Left kidney (tissue), 2 donors: ENCODE results near the gene RAI14. TPM values are rescaled to one million over a fixed set of nuclear protein-coding genes. Genes with fewer than 3 reads are reported as not detected.
"Not testable (repeated sequence)": the region's sequence is repeated elsewhere in the genome, so short reads cannot be mapped to it uniquely, and the experiment has no call there.

Experiments used
- DNase-seq: peaks from one replicate; pipeline ENCODE4 v3.0.0-alpha.2; 2013
- polyA plus RNA-seq: library from polyadenylated mRNA; unstranded; fragments of 120-200 nt; gene quantifications from one replicate; pipeline ENCODE4 v1.2.1, GENCODE V29; 2013; ENCODE audit not compliant: insufficient read length

Gene RAI14
- polyA plus RNA-seq, 1 donor, result 102 TPM

DNA sequence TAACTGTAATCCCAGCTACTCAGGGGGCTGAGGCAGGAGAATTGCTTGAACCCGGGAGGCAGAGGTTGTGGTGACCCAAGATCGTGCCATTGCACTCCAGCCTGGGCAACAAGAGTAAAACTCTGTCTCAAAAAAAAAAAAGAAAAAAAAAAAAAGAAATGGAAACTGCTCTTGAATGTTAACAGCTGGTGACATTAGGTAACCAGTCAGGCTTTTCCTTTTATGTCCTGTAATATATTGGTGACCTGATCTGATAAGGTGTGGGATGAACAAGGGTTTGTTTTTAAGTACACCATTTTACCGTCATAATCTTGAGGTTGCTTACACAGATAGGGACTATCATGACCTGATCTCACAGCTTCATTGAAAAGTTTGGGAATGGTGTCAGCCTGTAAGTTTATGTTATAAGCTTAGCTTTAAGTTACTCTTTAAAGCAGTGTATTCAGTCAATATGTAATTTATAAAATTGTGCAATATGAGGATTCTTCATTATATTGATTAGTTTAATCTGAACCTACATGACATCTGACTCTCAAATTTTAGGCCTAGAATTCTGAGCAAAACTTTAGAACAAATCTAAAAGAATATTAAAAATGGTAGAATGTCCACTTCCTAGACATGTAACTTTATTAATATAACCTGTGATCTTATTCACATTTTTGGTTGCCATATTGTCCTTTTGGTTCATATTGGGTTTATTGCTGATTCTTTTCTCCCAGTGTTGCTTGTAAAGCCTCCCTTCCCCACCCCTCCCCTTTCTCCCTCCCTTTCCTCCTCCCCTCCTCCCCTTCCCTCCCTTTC, 41.4 kb downstream of the RAI14 start:
- no peak for DNase-seq

DNA sequence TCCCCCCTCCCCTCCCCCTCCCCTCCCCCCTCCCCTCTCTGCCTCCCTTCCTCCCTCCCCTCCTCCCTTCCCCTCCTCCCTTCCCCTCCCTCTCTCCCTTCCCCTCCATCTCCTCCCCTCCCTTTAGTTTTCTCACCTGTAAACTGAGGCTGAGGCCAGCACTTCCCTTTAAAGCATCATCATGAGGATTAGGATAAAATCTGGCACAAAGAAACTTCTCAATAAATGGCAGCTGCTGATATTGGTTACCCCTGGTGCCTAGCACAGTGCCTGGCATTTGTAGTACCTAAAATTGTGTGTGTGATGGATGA, 41.9 kb downstream of the RAI14 start:
- DNase-seq, result no peak

DNA sequence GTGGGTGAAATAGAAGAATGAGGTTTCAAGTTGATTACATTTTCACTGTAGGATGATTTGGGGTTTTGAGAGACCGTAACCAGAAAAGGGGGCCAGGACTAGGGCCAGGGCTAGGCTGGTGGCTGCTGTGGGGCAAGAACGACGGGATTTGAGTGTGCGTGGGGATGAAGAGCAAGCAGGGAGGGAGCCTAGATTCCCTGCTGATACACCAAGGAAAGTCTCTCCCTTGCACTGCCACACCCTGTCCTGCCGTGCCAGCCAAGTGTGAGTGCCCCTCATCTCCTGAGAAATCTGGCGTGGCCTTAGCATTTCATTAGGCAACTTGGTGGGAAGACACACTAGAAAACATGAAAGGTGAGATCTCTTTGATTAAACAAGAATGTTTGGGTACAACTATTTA, 42.6 kb downstream of the RAI14 start:
- DNase-seq, result no peak

DNA sequence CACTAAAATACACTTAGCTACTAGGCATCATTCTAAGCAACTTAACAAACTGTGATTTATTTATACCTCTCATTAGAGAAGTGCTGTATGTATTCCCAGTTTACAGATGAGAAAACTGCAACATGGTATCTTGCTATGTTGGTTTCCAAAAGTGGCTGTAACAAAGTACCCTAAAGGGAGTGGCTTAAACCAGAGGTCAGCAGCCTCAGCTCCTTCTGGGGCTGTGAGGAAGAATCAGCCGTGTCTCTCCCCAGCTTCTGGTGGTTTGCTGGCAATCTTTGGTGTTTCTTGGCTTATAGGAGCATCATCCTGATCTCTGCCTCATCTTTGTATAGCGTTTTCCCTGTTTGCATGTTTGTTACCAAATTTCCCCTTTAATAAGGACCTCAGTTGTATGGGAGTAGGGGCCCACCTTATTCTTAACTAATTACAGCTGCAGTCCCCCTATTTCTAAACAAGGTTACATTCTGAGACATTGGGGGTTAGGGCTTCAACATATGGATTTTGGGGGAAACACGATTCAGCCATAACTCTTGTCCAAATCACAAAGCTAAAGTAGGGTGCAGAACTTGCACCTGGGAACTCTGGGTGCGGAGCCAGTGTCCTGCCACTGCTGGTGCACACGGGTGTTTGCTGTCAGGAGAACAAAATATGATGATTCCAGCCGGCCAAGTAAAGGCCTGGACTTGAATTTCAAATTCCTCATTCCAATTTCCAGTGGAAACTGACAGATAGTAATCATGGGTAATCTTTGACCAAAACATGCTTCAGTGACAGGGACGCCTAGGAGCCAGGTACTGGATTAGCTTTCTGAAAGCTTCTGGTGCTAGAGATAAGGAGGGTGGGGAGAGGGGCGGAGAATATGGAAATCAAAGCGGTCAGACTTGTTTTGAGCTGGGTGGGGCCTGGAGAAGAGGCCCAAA, 43.3 kb downstream of the RAI14 start:
- no peak for DNase-seq

DNA sequence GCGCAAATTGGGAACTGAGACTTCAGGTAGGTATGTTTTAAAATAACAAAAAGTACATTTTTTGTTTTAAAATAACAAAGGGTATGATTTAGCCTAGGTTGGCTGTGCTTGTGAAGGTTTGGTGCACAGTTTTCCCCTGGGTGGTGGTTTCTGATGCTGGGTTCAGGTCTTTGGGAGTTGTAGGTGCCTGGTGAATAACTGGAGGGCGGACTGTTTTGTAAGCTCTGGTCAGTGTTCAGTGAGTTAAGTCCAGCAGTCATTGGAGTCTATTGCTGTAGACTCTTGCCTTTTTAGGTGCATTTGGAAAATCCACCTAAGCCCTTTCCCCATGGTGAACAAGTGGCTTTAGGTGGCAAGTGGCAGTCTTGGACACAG, 43.9 kb downstream of the RAI14 start:
- DNase-seq, result no peak

DNA sequence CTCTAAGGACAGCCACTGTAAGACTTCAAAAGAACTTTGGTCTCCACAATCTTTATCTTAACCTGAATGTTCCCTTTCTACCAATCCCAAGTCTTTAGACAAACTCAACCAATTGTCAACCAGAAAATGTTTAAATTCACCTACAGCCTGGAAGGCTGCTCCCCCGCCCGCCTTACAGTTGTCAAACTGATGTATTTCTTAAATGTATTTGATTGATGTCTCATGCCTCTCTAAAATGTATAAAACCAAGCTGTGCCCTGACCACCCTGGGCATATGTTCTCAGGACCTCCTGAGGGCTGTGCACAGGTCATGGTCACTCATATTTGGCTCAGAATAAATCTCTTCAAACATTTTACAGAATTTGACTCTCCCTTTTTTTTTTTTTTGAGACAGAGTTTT, 45.3 kb downstream of the RAI14 start:
- not testable (repeated sequence) for DNase-seq

DNA sequence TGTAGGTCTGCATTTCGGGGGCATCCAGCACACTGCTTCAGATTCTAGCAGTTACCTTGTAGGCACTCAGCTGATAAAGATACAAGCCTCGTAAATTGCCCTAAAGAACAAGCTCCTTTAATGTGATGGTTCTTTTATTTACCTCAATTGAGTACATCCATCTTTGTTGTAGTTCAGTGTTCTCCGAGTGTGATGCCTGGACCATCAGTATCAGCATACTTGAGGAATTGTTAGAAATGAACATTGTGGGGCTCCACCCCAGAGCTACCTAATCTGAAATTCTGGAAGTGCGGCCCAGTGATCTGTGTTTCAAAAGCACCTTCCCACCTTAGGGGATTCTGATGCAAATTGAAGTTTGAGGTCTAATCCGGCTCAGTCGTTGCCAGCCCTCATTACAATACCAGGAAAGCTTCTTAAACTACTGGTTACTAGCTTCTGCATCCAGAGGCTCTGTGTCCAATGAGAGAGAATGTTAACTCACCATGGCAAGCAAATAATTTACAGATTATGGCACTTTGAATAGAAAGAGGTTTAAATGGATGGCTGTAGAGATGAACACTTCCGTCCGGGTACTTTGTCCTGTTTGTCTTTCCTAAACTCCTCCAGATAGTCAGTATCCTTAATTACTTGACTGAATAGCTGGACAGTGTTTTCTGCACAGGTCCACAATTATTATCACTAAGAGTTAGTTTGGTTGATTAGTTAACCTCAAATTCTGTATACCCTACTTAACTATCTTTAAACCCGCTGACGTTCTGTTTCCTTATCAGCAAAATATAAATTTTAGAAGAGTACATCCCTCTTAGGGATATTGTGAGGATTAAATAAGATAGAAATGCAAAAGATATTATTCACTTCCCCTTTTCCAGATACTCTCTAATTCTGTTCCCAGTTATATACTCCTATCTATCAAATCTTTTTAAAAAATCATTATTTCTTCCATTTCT, 47.9 kb downstream of the RAI14 start:
- DNase-seq, result no peak

DNA sequence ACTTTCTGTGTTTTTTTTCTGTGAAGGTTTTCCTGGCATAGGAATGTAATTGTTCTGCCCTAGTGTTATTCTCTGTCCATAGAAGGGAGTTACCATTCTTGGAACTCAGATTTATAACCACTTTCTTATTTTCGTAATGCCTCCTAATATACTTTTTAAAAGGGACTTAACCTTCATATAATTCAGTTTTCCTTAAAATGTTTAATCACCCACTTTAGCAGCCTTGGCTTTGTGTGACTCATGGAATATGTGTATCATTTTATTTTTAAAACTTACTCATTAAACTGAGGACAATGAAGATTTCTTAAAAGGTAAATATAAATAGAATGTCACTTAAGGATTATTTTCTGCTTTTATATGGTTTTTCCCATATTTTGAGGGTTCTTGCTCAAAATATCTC, 50.0 kb downstream of the RAI14 start:
- no peak for DNase-seq

DNA sequence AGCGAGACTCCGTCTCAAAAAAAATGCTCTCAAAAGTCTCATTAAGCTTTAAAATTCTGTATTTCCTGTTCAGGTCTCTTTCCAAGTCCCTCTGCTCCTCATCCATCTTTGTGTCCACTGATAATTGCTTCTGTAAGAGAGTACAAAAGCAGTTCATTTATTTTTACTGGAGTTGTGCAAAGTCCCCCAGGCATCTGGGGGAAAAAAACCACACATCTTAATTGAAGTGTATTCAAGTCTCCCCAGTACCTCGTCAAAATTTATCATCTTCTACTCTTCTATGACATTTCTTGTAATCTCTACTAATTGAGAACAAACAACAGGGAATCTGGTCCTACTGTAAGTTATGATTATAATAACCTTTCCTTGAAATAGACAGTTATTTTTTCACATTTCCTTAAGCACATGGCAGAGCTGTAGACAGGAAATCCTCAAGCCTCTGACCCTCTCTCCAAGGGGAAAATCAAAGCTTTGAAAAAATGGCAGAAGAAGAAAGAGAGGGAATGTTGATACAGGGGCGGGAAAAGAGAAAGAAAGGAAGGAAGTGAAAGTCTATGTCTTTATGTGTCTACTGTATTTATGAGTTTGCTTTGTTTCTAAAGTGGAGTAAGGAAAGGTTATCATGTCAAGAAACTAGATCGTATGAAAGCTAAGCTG, 51.5 kb downstream of the RAI14 start:
- DNase-seq, result no peak

DNA sequence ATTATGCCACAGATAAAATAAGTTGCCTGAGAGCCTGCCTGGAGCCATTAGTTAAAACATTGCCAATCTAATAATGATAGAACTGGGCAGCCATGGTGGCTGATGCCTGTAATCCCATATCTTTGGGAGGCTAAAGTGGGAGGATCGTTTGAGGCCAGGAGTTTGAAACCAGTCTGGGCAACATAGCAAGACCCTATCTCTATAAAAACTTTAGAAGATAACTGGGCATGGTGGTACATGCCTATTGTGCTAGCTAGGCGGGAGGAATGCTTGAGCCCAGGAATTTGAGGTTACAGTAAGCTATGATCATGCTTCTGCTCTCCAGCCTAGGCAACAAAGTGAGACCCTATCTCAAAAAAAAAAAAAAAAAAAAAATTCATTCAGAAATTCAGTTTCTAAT, 52.6 kb downstream of the RAI14 start:
- no peak for DNase-seq

DNA sequence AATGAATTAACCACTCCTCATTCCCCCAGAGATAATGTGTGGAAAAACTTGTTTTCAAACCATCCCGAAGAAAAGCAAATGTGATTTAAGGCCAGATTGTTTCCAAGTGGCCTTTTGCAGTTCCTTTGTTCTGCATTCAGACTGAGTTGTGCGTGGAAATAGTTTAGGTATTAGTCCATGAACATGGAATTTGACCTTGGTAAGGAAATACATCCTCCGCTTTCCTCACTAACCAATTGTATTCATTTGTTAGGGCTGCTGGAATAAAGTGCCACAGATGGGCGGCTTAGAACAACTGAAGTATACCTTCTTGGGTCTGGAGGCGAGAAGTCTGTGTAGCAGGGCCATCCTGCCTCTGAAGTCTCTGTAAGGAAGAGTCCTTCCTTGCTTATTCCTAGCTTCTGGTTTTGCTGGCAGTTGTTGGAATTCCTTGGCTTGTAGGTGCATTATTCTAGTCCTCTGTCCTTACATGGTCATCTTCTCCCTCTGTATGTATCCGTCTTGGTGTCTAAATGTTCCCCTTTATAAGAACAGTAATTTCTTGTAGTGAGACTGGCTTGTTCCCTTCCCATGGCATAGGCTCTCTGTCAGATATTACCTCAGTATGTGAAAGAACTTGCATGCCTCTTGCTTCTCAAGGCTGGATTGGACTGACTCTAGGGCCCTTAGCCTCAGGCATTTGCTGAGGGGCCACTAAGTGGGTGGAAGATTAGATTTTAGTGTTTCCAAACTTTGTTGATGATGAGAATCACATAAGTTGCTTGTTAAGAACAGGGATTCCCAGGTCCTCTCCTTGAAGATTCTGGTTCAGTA, 53.9 kb downstream of the RAI14 start:
- no peak for DNase-seq

DNA sequence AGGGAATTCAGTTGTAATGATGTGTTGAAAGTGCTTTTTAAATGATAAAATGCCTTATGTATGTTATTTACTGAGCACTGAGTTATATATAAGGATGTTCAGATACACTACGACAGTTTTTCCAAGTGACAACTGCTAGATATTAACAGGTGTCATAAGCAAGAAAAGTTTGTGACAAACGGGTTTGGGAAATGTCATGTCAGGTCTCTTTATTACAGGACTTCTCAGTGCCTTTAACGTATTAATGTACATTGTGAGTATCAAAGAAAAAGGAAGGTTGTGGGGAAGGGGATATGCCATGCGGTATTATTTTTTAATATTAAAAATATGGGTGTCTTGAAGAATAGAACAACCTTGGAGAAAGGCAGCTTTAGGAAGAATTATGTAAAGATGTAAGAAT, 56.4 kb downstream of the RAI14 start:
- DNase-seq, result no peak

DNA sequence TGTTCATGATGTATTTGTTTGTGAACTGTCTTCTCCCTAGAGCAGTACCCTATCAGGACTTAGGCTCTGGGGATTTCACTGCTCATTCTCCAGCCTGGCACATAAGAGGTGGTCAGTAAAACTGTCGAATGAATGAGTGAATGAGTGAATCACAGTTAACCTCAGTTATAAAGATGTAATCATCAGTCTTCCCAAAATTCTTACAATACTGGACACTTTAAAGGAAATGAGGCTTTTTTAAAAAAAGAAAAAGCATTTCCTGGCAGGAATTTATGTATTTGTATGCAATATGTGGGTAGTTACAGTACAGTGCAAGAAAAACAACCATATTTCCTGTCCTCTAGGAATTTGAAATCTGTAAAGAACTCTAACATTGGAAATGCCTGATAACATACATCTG, 59.6 kb downstream of the RAI14 start:
- no peak for DNase-seq

DNA sequence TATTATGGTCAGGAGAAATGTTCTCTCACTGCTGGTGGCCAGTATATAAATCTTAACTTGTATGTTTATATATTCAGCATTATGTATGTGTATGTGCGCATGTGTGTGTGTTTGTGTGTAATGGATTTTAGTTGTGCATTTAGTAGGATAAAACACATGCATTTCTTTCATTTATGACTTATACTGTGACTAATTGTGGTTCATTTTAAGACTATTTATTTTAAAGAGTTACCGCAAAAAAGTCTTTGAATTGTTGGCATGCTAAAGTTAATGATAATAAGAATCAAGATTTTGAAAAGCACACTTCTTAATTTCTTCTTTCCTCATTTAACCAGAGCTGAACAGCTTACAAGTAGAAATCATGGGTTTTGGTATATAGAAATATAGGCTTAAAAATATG, 60.9 kb downstream of the RAI14 start:
- no peak for DNase-seq

DNA sequence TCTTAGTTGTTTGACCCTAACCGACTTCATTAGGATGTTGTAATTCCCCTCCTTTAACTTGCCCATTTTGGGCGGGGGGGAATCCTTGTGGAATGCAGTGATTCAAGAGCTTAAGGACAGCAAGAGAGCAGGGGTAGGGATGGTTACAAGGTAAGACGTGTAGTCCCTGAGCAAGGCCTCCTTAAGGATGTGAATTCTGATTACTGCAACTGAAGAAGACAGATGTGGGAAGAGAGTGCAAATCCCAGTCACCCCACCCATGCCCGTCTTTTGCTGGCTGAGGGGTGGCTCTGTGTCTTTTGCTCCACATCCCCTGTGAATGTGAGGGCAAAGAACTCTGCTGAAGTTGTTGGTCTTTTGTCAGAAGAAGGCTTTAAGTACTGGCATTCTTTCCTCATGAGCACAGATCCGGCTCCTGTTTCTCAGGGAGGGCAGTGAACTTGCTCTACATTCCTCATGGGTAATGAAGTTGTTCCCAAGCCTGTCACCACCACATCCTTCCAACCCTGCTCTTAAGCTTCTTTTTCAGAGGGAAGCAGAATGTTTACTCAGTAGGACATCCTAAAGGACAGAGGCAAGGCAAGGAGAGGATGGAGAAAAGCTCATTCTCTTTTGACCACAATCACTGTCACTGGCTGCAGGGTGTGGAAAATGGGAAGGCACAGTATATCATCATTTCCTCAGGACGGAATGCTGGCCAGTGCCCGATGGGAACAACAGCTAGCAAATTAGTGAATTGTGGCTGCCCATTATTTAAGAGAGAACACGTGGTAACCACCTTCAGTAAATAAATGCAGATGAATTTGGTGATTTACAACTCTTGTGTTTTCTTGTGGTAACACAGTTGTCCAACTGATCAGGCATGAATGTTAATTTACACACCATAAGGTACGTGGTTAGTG, 61.5 kb downstream of the RAI14 start:
- DNase-seq, result peak; percentile 87

DNA sequence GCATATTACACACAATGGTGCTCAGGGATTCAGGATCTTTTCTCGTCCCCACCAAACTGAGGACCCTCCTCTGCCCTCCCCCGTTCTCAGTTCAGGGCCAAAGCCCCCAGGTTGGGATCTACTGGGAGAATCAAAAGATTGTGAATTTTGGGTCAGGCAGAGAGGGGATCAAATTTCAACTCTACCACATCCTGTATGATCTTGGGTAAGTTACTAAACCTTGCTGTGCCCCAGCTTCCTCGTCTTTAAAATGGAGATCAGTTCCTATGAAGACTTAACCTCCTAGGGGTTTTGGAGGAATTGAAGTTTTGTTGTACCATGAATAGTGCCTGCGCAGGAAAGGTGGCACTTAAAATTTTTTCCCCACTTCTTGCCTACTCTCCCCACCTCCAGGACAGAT, 62.4 kb downstream of the RAI14 start:
- DNase-seq, result no peak

DNA sequence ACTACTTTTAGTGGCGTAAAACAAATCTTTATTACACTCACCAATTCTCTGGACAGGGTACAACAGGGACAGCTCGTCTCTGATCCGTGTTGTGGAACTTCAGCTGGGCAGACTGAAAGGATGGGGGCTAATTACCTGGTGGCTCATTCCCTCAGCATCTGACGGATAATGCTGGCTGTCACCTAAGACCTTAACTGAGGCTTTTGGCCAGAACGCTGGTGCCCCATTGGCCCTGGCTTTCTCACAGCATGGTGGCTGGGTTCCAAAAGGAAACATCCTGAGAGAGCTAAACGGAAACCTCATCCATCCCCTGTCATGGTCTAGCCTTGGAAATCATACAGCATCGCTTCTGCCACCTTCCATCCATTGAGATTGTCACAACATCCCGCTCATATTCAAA, 62.9 kb downstream of the RAI14 start:
- no peak for DNase-seq

DNA sequence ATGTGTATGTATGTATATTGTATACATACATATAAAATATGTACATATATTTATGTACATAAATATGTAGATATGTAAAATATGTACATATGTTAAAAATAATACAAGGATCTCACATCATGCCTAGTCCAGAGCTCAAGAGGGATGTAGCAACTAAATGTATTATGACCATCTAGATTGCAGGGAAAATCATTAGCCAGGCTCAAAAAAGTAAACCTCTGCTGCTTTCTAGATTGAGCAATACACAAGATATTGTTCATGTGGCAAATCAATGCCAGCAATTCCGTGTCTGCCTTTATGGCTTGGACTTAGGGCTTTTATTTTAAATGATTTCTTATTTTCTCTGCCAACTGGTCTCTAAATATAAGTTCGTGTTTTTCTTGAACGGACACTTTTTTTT, 65.2 kb downstream of the RAI14 start:
- no peak for DNase-seq

DNA sequence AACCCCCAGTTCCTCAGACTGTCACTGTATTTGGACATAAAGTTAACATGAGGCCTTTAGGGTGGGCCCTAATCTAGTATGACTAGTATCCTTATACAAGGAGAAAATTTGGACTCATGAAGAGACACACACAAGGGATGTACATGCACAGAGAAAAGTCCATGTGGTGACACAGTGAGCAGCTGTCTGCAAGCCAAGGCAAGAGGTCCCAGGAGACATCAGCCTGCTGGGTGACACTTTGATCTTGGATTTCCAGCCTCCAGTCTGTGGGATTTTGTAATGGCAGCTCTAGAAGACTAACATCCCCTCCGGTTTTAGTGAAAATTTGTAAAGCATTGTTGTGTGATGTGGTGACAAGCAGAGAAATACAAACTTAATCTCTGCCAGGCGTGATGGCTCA, 66.1 kb downstream of the RAI14 start:
- no peak for DNase-seq

DNA sequence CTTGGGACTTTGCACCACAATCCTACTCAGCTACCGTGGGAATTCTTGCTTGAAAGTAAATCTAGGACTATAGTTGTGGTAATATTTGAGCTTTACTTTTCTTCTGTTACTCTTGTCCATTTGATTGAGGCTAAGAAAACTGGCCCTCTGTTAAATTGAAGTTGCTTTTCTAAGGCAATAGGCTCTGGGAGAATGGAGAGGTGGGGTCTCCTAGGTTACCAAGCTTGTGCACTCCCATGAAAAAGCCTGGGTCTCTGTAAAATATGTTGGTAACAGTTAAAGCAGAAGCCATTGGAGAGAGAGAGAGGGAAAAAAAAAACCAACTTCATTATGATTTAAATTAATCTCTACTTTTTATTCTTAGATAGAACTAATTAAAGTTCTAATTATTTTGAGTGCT, 68.6 kb downstream of the RAI14 start:
- DNase-seq, result no peak
